Activated CD8-positive, alpha-beta memory T cell treated with anti-CD3 and anti-CD28 coated beads, Interleukin-2, amount 50 U/mL, for 1 hour (primary cell): Measurements from ENCODE around the gene MAD1L1.

Source experiments
- DNase-seq: peaks from one replicate; pipeline ENCODE4 v3.0.0-alpha.2; 2020; ENCODE audit errors: extremely low read depth

The MAD1L1 gene

DNA sequence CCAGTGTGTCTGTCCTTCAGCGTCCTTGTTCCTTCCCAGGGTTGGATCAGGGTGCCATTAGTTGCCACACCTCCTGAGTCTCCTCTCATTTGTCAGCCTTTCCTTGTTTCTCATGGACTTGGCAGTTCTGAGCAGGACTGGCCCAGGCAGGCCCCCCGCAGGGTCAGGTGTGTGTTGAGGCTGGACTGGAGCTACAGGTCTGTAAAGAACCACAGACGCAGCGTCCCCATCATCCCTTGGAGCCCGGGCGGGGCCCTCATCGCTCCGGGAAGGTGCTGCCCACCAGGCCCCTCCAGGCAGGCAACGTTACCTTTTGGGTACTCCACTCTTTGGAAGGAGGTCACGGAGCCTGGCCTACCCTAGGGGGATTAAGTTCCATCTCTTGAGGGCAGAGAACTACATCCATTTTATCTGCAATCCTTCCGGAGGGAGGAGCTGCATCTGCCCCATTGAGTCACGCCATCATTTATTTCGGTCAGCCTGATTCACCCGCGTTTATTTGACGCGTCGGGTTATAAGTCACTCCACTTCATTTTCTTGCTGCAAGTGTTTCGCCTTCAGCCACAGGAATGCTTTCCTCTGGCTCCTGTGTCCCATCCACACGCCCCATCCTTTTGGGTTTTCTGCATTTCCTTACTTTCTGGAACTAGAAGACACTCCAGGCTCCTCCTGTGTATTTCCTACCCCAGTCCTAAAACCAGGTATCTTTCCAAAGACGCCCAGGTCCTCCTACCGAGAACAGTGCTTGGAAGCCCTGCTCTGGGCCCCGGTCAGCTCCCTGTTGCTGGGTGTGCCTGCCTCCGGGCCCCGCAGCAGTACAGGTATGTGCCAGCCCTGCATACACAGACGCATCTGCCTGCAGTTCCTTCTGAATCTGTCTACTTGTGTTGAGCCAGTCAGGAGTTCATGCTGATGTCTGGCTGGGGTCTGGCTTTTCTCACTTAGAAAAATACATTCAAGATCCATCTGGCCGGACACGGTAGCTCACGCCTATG, 141.9 kb downstream of the MAD1L1 start:
- no peak for DNase-seq

DNA sequence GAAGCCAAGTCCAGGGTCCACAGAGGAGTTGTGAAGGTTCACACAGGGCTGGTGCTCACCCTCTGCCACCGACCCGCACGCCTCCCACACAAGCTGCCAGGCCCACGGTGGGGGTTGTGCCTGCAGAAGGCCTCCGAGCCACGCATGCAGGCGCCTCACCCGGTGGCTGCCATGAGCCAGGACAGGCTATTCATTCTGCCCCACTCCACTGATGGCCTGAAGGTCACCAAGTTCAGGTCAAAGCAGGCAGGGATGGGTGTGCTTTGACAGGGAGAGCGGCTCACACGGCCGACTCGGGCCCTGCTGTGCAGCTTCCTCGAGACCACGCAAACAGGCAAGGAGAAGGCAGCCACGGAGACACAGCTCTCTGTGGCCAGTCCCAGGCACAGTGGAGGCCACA, 143.9 kb downstream of the MAD1L1 start:
- DNase-seq, result no peak

DNA sequence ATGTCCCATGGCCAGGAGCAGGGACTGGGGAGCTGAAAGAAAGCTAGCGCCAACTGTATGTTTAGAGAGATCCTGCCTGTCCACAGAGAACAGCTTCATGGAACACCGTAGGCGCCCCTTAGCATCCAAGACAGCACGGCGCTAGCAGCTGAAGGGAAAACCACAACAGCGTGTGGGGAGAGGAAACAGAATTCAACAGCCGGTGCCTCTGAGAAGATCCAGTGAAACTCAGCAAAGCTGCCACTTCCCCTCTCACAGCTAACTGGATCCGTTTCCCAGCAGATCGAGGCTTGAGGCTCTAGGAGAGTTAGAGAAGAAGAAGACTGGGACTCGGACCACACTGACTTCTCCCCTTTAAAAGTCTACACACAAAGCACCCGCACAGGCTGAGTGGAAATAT, 145.0 kb downstream of the MAD1L1 start:
- no peak for DNase-seq

DNA sequence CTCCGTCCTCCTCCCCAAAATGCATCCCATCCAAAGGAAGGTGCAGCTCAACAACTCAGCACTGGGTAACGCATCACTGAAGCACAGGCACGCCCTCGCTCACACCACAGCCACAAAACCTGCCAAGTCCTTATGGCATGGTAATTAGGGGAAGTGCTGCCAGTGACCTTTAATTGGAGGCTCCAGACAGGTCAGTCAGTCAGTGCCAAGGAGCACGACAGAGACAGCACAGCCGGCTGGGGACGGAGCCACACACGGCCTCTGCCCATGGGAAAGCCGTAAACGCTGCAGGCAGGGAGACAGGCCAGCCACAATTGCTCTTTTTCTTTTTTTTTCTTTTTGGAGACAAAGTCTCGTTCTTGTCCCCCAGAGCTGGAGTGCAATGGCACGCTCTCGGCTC, 146.5 kb downstream of the MAD1L1 start:
- DNase-seq, result no peak

DNA sequence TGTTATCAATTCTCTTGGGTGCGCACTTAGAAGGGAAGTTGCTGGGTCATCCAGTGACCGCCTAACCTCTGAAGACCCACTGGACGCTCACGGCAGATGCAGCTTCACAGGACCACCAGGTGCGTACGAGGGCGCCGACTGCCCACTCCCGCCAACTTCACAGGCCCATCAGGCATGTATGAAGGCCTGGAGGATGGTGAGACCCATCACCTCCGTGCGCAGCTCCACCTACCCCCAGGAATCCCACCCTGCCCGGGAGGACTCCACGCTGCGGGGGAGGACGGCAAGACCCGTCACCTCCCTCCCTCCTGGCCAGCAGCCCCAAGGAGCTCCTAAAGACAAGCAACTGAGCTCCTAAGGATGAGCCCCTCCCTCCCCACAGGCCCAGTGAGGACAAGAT, 146.9 kb downstream of the MAD1L1 start:
- no peak for DNase-seq

DNA sequence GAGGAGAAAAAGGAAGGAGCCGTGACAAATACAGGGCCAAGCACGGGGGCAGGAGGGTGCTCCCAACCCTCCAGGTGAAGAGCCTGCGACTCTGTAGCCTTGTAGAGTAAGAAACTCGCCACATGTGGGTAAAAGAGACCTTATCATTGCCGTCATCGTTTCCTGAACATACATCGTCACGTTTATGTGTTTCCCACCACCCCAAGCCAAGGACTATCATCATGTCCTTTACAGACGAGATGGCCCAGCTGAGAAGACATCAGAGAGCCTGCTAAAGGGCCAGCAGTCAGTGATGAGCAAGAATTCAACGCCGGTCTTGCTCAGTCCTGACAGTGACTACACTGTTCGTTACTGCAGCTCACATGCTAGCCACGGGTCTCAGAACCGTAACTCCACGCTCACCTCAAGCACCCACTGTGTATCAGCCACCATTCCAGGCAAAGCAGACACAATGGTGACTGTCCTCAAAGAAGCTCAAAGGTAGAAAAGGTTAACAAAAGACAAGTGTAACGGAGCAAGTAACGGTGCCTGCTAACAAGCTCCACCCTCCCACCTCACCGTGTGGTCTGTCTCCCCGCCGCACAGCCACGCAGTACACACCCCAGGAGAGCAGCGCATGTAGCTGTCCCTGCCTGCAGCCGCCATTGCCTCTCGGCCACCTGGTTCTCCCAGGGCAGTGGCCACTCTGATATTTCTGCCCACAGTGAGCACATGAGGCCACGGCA, 147.8 kb downstream of the MAD1L1 start:
- peak; percentile 36 for DNase-seq

DNA sequence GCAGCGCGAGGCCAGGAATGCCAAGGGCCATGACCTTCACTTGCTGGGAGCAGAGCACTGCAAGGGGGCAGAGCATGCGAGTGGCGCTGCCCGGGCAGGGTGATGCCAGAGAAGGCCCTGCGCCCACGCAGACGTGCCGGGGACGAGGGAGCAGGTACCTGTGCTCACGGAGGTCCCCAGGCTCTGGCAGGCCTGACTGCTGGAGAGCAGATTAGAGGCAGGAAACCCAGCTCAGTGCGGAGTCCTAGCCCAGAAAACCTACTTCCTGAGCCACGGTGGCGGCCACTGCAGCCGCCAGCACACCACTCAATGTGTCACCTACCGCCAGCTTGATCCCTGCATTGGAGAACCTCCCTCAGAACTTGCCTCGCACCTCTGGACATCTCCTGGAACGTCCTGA, 148.4 kb downstream of the MAD1L1 start:
- DNase-seq, result peak; percentile 13

DNA sequence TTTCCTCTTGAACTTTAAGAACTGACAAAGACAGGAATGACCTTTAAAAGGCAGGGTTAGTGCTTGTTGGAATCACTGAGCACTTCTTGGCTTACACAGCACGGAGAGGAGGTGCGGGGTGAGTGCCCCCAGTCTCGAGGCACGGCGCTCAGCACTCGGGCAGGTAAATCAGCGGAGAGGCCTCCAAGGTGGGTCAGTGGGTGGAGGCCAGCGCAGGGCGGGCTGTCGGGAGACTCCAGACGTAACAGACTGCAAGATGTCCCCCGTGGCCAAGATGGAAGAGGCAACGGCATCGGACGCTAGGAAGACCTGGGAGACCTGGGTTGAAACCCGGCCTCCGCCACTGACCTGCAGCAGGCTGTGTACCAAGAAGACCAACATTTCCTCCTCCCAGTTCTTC, 149.4 kb downstream of the MAD1L1 start:
- no peak for DNase-seq

DNA sequence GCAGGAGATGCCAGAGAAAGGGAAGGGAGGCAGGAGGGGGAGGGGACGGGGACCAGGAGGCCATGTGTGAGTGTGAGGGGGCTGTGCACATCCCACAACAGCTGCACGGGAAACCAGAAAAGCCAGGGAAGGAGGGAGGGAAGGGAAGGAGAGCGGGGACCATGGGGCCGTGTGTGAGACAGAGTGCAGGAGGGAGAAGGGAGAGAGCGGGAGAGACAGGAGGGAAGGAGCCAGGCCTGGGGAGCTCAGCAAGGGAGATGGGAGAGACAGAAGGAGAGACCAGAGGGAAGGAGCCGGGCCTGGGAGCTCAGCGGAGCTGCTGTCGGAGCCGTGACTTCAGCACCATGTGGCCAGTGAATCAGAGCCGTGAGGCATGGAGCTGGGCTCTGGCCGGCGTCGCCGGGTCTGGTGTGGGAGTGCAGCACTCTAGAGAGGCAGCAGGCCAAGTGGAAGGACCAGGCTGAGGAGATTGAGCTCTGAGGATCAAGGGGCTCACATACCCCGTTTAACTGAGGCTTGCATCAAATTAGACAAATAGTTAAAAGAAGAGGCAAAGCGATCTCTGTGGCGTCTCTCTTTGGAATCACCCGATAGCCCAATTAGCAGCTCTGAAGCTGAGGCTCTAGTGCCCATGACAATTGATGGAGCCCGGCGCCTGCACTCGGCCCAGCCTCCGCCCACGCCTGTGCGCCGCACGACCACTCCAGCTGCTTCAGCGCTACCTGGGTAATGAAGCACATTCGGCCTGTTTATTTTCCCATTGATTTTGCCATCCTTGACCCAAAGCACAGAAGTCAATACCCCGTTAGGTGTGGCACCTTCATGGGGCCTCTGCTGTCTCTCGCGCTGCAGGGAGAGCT, 150.4 kb downstream of the MAD1L1 start:
- no peak for DNase-seq

DNA sequence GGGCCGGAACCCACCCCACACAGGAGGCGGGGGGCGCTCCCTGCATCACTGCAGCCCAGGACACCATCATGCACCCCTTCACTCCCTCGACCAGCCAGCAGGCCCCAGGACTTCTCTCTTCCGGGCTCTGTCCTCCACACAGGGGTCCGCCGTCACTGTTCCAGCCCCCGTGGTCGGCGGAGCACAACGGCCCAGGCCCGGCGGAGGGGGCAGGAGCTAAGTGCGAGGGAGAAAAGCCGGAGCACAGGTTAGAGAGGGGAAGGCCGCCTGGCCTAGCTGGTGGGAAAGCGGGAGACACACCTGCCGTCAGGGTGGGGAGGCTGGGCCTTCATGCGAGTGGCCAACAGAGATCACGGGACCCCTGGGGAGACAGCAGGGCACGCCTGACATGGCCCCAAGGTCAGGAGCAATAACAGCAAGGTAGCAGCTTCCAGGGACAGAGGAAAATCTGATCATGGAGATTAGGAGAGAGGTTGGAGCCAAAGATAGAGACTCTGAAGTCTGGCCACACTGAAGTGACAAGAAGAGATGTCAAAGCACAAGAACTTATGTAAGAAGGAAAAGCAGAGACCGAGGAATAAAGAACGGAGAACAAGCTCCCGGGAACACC, 151.1 kb downstream of the MAD1L1 start:
- DNase-seq, result no peak

DNA sequence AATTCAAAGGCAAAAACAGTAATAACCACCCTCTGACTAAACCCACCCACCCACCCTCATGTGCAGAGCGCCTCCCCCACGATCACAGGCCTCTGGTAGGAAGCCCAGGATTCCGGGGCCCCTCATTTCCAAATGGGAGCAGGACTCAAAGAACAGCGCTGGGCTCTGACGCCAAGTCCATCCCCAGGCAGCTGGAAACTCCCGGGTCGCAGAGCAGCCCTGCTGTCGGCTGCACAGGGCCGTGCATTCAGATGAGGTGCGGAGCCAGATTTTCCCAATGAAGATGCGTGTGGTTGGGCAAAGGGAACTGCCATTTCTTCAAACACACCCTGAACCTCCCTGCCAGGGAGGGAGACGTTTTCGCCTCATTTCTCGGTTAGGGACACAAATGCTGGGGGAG, 152.3 kb downstream of the MAD1L1 start:
- no peak for DNase-seq

DNA sequence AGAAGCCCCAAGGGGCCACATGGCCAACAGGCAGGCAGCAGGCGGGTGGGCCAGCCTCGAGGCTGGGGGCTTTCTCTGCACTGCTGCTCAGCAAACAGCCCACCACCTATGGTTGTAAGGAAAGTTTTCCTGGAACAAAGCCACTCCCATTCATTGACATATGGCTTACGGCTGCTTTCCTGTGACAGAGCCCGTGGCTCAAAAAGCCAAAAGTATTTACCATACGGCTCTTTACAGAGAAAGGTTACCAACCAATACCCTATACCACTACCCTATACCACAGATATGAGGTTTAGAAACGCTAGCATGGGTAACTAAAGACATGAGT, 152.7 kb downstream of the MAD1L1 start:
- no peak for DNase-seq

DNA sequence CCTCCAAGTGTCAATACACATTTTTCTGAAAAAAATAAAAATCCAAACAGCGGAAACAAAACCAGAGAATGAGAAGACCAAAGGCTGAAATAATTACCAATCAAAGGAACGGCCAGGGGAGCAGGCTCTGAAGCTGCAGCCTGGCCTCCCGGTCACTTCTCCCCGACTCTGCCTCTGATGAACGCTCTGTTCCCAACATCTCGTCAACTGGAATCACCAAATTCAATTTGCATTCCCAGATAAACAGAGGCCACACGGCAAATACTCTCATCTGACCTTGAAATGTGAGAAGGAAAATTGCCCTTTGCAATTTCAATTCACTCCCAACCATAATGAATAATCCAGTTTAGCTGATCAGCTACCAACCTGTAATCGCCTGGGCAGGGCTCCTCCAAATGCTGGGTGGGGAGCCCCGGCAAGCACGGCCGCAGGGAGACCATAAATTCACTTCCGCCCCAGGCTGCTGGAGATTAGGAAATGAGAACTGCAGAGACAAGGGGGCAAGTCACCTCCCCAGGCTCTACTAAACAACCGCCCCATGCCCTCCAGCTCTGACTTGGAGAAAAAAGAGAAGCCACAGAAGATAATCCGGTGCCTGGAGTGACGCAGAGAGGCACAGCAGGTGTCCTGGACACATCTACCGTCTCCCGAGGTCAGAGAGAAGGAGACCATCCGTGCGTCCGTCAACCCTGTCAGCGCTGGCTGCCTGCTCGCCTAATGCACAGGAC, 153.2 kb downstream of the MAD1L1 start:
- no peak for DNase-seq

DNA sequence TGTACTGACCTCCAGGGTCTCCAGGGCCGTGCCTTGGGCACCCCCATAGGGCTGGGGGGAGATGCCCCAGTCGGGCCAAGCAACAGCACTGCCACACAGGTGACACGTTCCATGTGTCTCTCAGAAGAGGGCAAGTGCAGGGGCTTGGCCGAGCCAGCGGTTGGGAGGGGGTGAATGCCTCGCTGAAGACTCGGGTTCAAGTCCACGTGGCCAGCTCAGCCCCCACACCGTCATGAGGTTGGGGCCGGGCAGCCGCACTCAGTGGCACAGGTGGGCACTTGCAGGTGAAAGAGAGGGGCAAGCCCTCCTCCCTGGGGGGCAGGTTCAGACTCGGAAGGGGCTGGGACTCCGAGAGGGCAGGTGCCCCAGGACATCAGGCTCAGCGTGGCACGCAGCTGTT, 153.8 kb downstream of the MAD1L1 start:
- no peak for DNase-seq

DNA sequence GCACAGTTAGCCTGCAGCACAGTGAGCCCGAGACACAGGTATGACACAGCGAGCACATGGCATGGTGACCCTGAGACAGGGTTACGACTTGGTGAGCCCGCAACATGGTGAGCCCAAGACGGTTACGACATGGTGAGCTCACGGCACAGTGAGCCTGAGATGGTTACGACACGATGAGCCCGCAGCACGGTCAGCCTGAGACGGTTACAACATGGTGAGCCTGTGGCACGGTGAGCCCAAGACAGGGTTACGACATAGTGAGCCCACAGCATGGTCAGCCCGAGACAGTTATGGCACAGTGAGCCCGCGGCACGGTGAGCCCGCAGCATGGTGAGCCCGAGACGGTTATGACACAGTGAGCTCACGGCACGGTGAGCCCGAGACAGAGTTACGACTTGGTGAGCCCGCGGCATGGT, 156.1 kb downstream of the MAD1L1 start:
- no peak for DNase-seq

DNA sequence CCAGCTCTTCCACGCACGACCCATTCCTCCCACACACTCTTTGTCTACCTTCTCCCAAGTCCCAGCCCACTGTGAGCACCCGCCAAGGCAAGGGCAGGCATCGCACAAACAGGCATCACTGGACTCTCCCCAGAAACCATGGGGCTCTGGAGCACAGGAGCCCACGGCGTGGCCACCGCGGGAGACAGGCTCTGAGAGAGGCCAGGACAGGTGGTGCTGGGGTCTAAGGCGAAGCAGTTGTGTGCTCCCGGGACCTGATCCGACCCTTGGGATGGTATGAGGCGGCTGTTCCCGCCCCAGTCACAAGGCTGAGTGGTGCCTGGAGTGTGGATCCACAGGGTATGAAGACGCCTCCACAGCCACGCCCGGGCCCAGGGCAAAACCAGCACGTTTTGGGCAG, 156.9 kb downstream of the MAD1L1 start:
- DNase-seq, result no peak

DNA sequence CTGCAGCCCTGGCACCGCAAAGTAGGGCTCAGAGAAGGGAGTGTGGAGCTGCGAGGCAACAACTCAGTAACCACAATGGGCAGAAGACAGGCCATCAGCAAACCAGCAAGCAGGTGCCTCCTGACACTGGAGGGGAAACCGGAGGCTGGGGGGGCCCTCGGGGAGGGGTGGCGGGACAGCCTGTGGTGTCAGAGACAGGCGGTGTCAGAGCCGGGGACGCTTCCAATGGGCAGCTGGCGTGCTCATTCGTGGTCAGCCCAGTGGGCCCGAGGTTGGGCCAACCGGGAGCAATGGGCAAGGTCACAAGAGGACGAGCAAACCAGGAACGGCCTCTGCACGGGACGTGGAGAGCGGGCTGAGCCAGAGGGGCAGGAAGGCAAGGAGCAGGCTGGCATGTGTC, 158.1 kb downstream of the MAD1L1 start:
- no peak for DNase-seq

DNA sequence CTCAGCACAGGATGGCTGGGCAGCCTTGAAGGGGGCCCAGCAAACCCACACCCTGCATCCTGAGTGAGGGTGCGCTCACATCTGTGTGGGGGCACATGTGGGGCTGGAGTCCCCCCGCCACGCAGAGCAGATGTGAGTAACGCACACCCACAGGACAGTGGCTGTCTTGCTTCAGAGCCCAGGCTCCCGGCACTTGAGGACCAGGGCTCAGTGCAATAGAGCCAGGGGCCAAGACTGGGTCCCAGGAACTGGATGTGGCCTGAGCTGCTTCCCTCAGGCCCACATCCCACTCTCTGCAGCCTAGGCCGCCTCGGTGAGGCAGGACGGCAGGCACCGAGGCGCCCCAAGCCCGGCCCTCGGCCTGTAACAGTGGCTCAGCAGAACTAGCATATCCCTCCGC, 159.9 kb downstream of the MAD1L1 start:
- no peak for DNase-seq

DNA sequence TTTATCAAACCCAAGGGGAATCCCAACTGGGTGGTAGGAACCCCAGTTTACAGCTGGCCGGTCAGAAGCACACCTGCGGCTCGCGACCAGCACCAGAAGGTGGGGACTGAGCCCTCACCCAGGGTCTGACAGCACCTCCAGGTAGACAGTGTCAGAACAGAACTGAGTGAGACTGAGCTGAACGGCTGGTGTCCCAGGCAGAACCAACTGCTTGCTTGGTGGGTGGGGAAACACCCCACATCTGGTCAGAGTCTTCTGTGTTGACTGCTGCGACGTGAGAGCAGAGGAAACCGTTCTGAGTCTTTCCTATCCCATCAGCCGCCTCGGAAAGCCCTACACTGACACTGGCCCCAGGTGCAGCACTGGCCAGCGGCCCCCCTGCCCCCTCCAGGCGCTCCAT, 160.7 kb downstream of the MAD1L1 start:
- no peak for DNase-seq

DNA sequence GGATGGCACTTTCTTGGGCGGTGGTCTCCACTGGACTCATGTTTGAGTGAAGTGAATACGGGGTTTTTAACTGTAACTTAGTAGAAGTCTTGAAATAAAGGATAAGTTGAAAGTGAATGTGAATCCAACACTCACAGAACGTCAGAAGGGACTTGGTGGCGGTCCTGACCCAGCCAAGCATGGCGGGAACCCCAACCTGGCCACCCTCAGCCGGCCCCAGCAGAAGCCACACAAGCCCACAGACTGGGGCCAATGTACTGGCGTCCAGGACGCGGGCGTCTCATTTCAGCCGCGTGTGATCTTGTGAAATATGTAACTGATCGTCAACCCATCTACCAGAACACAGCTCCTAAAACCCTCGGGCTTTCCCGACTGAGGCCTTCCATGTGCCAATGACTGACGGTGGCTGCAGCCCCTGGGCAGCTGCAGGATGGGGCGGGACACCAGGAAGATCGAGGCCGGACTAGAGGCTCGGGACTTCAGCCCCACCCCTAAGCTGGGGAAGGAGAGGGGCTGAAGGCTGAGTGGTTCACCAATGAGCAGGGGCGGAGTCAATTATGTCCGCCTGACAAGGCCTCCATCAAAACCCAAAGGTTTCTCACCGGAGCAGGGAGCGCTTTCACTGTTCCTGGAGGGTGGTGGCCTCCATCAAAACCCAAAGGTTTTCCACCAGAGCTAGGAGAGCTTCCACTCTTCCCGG, 161.5 kb downstream of the MAD1L1 start:
- DNase-seq, result no peak
